ENCODE results near the gene CTNNA1. TPM values are rescaled to one million over a fixed set of nuclear protein-coding genes. Genes with fewer than 3 reads are reported as not detected.
A peak's percentile ranks its signal among the peaks of the same experiment; 100 is the strongest.

CTNNA1 gene
- total and polyA plus RNA-seq, 2 of the 8 experiments (the other 6 are each of a cell fraction or from before 2014, with no cell fraction given) = 115 to 349 TPM

- Histone ChIP-seq H3K18ac (ENCODE audit: extremely low read depth, low read length) (no peak overlapping the region), H3K4me2 (ENCODE audit: insufficient read depth in 1 of 2, low read depth in 2 of 2, low read length in 2 of 2) (no peak overlapping the region), H3K56ac (replicated peaks; ENCODE audit: insufficient read length, low read depth, low read length) (no peak overlapping the region), H4K20me1 (replicated peaks in 1 of 2; ENCODE audit: control insufficient read depth in 1 of 2, insufficient read depth in 2 of 2, low read length in 2 of 2) (peaks cover 0 to 1% of the 10 kb centered on the region in 2 experiments), H3K23me2 (ENCODE audit: low read depth, low read length) (no peaks in the 10 kb centered on the region), H2AK5ac (ENCODE audit: low read depth, low read length) (no peak overlapping the region), H2BK120ac (replicated peaks; ENCODE audit: low read depth, low read length) (no peak overlapping the region), H3K9ac (replicated peaks in 1 of 4; ENCODE audit: extremely low read depth in 1 of 4, low read depth in 3 of 4, low read length in 3 of 4) (no peak overlapping the region), H3K27ac (ENCODE audit: low read depth, low read length) (no peak overlapping the region), H3K4me1 (replicated peaks in 1 of 4; ENCODE audit: control insufficient read depth in 3 of 4, insufficient read depth in 4 of 4, low read length in 3 of 4) (peaks cover 0 to 17% (median 10%) of the 10 kb centered on the region in 4 experiments; a peak in 5 of 7 replicates), H3K23ac (ENCODE audit: insufficient read length) (no peak overlapping the region), H3K14ac (ENCODE audit: insufficient read length) (no peak overlapping the region), H3K79me2 (ENCODE audit: control insufficient read depth in 1 of 2, insufficient read depth in 2 of 2, low read length in 2 of 2) (no peaks in the 10 kb centered on the region), H3K4me3 (ENCODE audit: extremely low read depth in 1 of 4, insufficient read depth in 2 of 4, low read depth in 3 of 4, low read length in 4 of 4) (no peak overlapping the region), H3K36me3 (ENCODE audit: control insufficient read depth in 2 of 4, insufficient read depth in 4 of 4, low read length in 3 of 4) (peaks cover 25 to 51% (median 36%) of the 10 kb centered on the region in 4 experiments), H3K9me3 (ENCODE audit: insufficient read depth in 2 of 2, low read depth in 1 of 2, low read length in 1 of 2) (no peaks in the 10 kb centered on the region), H2AFZ (ENCODE audit: low read length) (no peak overlapping the region), H4K8ac (ENCODE audit: extremely low read depth, insufficient read depth, low read length) (no peak overlapping the region), H2BK20ac (ENCODE audit: low read length) (no peak overlapping the region), H3K4ac (replicated peaks; ENCODE audit: insufficient read length, low read depth, low read length) (no peak overlapping the region), H2BK12ac (ENCODE audit: low read depth, low read length) (no peak overlapping the region), H3K27me3 (replicated peaks in 1 of 4; ENCODE audit: control insufficient read depth in 3 of 4, extremely low read depth in 1 of 4, insufficient read depth in 3 of 4, low read length in 3 of 4) (no peaks in the 10 kb centered on the region), H2BK15ac (ENCODE audit: low read length) (no peak overlapping the region), H4K91ac (replicated peaks; ENCODE audit: insufficient read length, low read length) (no peak overlapping the region), H3K79me1 (ENCODE audit: low read depth, low read length) (peaks cover 3% of the 10 kb centered on the region; the same call in 1 of the 2 replicates), H4K5ac (ENCODE audit: insufficient read length, low read depth, low read length) (no peak overlapping the region), H2BK5ac (ENCODE audit: low read depth, low read length) (no peak overlapping the region)
- DNase-seq (ENCODE audit: low read depth in 1 of 2, low spot score in 2 of 2) (no peak), FAIRE-seq (no peak)
- no peak for TF ChIP-seq SP1 (IDR thresholded peaks at IDR 0.05; ENCODE audit: low read depth, low read length)
- TF ChIP-seq POLR2A (IDR thresholded peaks at IDR 0.05; ENCODE audit: control extremely low read depth in 1 of 2, low read depth in 2 of 2, low read length in 2 of 2) = 0 out of 3 replicates have a peak, but pooled peaks of 1 of the 2 experiments have one; percentile 41
- WGBS, 2 experiments (ENCODE audit: extremely low coverage in 1 of 2, insufficient coverage in 1 of 2, insufficient read length in 1 of 2, insufficient replicate concordance in 2 of 2, low coverage in 1 of 2, low lambda C conversion rate in 2 of 2, missing lambda C conversion rate in 1 of 2) = 95% methylated on average over 12 of the region's 12 CpGs; no CpG with 5 or more reads in 1 of the 2 experiments
- CTCF ChIA-PET (ENCODE audit: partially characterized antibody) = interaction anchor here (0.6 to 2.1 kb wide), 6 partner anchors 12 to 292 kb away, joined by 3 to 9 read pairs (median 6); no protein-coding TSS in a partner anchor
- POLR2A ChIA-PET (ENCODE audit: partially characterized antibody) = no interaction called here
Measured at GRCh38 chr5:138934971-138935370, 181.7 kb downstream of the CTNNA1 start.
